ENCODE data around the gene CLASP1. TPM values are rescaled to one million over a fixed set of nuclear protein-coding genes. Genes with fewer than 3 reads are reported as not detected.
"Not testable (repeated sequence)": the region's sequence is repeated elsewhere in the genome, so short reads cannot be mapped to it uniquely, and the experiment has no call there.

The CLASP1 gene
- polyA plus RNA-seq, 3 donors = 41.2 to 48.3 (median 47.6) TPM

DNA sequence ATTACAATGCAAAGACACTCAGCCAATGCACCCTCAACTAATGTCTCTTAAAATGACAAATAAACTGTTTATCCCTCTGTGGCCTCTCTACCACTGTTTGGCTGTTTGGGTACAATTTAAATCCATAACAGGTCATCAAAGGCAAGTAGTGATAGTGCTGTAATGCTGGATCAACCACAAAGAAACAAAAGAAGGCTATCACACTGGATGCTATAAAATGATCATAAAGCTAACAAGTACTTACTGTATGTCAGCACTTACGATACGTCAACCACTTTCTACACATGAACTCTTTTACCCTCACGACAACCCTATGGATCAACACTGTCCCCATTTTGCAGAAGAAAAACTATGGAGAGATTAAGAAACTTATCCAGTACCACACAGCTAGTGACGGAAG, 64.5 kb downstream of the CLASP1 start:
- no peak for DNase-seq

DNA sequence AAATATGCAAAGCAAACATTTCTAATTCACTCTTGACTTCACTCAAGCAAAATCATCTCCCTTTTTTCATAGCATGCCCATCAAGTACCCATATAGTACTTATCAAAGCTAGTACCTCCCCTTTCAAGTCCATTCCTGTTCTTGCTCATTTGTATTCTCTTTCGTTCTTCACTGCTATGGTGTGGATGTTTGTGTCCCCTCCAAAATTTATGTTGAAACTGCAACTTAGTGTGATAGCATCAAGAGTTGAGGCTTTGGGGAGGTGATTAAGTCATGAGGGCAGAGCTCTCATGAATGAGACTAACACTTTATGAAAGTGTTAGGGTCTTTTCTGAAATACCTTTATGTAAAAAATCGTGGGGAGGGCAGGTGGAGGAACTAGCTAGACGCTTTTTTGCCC, 65.7 kb downstream of the CLASP1 start:
- DNase-seq = no peak

DNA sequence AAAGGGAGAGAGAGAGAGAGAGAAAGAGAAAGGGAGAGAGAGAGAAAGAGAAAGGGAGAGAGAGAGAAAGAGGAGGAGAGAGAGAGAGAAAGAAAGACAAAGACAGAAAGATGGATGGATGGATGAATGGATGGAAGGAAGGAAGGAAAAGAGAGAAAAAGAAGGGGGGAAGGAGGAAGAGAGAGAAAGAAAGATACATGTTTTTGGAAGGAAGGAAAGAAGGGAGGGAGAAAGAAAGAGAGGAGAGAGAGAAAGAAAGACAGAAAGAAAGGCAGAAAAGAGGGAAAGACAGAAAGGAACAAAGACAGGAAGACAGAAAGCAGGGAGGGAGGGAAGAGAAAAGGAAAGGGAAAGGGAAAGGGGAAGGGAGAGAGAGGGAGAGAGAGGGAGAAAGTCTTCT, 67.0 kb downstream of the CLASP1 start:
- no peak for DNase-seq

DNA sequence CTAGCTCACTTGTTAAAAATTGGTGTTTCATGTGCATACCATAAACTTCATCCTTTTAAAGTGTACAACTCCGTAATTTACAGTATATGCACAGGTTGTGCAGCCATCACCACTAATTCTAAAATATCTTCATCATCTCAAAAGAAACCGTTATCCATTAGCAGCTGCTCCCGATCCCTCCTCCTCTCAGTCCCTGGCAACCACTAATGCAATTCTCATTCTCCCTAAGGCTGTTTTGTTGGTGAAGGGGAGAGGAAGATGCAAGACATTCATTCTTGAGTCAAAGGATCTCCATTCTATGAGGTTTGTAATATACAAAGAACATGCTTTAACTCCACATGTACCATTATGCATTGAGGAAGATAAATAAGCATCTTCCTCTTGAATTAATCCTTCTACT, 70.0 kb downstream of the CLASP1 start:
- no peak for DNase-seq

DNA sequence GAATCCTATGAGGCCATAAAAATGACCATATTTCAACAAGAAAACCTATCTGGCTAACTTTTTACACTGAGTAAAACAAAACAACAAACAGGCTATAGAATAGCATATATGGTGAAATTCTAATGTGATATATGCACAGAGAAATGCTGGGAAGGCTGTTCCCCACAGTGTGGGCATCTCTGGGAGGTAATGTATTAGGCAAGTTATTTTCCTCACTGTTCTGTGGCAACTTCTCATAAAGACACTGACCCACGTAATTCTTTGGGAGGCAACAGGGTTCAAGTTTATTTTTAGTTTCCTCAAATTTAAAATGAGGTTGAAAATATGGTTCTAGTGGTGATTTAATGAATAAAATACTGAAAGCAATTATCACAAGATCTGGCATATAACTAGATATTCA, 71.9 kb downstream of the CLASP1 start:
- no peak for DNase-seq

DNA sequence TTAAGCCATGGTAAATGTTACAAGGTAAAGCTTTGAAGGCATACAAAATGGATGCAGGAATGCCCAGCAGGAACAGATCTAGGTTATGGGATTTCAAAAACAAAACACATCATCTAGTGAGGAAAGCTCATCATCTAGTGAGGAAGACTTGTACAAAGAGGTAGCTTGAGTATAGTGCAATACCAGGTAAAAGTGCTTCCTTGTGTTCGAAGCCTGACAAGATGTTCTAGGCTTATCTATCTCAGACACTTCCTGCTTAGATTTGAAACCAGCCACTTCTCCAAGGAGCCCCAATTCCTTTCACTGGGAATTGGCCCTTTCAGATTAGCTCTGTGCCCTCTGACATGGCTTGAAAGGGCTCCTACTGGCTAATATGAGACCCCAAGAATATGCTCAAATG, 73.0 kb downstream of the CLASP1 start:
- DNase-seq = no peak

DNA sequence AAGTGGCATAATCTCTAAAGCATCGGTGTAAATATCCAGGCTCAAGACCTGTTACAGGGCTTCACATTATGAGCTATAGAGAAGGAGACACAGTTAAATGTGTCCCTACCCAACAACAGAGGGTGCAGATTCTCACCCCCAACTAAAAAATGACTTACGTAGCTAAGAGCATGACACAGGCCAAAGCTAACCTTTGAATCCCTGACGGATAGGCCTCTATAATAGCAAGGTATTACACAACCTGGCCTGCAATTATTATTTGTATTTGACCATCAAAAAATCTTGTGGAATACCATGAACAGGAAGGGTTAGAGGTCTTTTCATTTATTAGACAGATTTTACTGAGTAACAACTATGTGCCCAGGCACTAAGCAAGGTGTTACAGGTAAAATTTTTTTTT, 73.5 kb downstream of the CLASP1 start:
- DNase-seq = no peak

DNA sequence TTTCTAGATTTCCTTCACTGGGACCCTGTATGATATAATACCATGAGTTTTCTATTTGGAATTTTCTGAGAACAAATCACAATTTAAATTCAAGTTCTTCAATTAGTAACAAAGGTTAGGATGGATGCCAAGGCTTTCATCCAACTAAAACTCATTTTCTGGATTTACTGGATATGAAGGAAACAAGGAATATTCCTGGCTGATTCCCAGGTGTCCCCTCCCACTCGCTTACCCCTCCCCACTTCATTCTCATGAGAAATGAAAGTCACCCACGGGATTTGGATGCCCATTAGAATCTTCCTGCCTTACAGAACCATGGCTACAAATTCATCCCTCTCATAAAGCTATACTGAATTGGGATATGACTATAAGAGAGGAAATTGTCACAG, 78.6 kb downstream of the CLASP1 start:
- DNase-seq = no peak

DNA sequence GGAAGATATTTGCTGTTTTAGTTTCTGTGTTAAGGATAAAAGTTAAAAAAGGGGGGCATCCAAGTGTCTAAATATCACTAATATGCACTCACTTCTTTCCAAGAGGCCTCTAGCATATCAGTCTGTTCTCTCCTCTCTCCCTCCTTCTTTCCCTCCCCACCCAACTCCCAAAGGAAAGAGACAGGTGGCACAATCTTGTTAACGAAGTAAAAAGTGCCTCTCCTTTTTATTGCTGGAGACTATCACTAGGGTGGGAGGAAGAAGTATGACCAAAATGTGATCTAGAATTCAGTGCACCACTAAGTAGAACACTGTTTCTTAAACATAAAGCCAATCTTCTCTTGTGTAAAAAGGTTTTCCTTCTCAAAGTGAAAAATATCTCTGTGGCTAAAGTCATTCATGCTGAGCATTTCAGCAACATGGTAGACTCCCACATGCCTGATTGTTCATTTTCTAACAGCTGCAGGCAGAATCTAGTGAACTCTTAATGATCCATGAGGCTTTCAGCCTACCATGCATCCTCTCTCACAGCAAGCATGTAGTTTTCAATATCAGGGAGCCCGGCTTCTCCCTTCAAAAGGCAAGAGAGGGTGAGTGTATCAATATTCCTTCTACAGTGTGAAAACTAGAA, 79.1 kb downstream of the CLASP1 start:
- no peak for DNase-seq

DNA sequence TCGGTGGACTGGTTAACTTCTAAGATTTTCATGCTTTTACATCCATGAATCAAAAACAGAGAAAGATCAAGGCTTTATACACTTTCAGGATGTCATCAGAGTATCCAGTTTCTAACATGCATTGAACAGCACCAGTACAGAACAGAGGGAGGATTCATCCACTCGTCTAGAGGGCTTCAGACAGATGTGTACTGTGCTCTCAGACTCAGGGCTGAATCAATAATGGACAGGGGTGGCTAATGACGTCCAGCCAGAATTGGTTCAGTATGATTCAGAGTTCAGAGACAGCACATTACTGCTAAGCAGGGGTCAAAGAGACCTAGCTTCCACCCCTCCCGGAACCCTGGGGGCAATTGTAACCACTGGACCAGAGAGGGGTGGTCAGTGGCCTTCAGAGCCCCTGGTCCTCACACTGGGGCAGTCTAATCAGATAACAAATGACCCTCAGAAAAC, 81.3 kb downstream of the CLASP1 start:
- no peak for DNase-seq

DNA sequence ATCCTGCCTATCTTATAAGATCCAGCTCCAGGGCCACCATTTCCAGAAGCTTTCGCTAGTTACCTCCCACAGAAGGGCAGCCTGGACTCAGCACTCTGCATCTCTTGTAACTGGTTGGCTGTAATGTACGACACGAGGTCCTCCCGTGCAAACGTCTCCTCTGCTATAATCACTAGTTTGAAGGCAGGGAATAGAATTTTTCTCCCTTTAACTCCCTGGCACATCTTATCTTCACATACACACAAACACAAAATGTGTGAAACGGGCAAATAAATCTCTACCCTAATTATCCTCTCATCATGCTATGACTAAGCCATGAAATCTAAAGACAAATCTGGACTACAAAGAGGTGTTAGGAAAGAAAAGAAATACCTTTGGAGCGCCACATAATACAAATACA, 81.8 kb downstream of the CLASP1 start:
- no peak for DNase-seq

DNA sequence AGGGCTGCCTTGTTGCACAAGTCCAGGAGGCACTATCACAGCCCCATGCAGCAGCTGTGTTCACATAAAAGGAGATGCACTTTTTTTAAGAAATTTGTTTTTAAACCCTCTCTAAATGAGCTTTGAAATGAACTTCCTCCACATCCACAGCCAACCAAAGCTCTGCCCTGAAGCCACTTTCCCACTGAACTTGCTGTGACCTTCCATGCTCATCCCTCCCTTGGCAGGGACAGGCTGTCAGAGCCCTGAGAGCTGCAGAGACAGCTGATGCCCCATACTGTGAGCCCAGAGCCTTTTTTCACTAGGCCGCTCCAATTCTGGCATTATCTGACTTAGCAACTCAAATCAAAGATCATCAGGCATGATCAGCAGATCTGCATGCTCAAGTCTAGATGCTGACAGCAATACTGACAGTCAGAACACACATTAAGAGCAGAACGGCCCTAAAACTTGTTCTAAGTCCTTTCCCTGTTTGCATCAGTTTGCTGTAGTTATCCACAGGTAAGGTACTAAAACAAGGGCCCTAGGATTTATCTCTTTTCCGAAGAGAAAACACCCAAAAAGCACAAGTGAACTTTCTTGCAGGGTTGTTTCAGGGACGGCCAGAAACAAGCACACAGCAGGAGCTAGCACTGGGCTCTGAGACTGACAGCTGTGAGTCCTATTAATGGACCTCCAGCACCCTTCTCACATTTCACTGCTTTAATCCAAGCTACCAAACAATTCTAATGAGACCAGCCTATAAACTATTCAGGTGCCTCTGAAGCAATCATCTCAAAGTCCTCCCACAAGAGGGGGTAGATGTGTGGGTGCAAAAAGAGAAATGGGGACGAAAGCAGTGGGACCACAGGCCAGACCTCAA, 83.6 kb downstream of the CLASP1 start:
- no peak for DNase-seq

DNA sequence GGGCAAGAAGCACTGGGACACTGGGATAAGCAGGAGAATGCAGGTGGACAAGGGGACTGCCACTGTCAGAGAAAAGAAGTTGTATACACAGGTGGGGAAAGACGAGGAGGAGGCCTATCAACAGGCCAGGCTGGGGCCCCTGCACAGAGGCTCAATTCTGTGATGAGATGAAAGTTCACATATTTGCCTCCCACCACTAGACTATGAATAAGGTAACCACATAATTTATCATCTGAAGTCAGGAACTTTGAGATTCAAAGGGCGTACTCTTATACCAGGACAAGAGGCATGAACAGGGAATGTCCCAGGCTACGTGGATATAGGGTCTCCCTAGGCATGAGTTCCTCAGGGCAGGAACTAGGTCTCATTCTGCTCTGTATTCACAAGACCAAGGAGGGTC, 84.4 kb downstream of the CLASP1 start:
- DNase-seq = no peak

DNA sequence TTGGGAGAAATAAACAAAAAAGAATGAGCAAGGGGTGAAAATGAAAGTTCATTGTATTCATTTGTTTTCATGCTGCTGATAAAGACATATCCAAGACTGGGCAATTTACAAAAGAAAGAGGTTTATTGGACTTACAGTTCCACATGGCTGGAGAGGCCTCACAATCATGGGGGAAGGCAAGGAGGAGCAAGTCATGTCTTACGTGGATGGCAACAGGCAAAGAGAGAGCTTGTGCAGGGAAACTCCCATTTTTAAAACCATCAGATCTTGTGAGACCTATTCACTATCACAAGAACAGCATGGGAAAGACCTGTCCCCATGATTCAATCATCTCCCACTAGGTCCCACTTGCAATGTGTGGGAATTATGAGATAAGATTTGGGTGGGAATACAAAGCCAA, 85.5 kb downstream of the CLASP1 start:
- not testable (repeated sequence) for DNase-seq

DNA sequence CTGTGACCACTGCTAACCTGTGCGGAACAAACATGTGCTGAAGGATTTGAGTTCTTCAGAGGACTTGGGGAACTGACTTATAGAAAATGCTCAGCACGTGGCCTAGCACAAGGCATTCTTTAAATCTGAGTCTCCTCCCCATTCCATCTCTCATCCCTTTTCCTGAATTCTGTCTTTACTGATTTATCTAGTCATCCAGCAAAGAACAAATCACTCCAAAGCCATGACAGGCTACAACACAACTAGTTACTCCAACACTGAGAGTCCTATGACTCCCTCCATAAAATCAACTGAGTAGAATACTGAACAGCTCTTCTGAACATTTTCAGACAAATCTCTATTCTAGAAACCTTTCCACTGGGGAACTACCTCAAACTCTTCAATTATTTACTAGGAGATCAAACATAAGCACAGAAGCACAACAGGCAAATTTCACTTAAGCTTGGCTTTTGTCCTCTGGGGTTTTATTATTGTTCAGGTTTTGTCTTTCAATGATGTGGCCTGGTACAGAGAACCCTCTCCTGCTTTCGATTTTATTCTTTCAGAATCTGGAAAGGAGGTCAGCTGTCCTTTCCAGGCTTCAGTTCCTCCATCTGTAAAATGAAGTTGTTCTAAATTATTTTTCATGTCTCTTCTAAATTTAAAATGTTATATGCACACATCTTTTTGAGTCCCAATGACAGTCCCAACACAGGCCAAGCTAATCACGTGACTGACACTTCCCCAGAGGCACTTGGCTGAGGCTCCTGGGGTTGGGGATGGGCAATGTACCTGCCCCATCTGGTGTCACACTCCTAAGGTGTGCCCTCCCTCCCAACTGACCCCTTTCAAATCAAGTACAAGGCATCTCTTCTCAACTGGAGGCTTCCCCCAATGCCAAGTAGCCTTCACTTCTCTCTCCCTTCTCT, 86.7 kb downstream of the CLASP1 start:
- no peak for DNase-seq

DNA sequence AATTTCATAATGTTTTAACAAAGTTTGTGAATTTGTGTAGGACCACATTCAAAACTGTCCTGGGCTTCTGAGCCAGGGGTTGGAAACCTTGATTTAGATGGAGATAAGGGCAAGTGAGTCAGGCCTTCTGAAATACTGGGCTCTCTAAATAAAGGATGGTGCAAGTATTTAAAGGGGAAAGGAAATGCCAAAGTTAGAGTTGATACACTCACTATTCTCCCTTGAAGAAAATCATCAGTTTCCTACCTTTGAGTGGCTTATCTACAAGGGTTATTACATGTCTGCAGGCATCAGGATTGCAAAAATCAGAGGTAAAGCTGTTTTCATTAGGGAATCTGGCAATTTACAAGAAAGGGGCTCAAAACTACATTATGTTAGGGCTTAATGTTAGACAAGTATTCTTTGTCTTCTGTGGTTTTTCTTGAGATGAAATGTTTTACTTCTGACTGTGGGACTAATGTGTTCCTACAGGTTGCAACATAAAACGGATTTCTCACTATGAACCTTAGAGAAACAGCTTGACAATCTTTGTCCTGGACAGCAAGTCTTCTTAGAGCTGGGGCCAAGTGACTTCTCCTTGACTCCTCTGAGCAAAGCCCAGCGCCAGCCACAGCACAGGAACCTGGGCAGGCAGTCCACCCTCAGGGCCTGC, 87.5 kb downstream of the CLASP1 start:
- DNase-seq = no peak

DNA sequence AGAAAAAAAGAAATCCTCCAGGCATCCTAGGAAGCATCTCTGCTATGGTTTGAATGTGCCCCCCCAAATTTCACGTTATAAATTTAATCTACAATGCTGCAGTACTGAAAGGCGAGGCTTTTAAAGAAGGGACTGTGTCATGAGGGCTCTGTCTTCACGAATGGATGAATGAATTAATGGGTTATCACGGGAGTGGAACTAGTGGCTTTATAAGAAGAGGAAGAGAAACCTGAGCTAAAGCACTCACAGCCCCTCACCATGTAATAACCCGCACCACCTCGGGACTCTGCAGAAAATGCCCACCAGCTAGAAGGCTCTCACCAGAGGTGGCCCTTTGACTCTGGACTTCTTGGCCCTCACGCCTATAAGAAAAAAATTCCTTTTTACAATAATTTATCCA, 90.9 kb downstream of the CLASP1 start:
- DNase-seq = no peak

DNA sequence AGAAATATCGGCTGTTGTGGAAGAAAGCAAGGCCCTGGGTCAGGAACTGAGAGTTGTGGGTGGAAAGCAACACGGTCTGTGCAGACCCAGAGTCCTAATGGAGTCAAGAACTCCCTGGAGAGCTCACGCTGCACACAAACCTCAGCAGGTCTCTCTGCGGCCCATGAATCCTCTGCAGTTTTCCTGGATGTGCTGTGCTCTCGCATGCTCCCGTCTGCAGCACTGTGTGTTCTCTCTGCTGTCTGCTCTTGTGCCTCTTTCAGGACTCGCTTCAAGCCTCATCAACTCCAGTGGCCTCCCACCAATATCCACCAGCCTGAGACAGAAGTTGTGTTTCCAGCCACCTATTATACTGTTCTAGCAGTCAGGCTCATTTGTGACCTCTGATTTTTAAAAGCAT, 94.3 kb downstream of the CLASP1 start:
- DNase-seq = peak; percentile 56

DNA sequence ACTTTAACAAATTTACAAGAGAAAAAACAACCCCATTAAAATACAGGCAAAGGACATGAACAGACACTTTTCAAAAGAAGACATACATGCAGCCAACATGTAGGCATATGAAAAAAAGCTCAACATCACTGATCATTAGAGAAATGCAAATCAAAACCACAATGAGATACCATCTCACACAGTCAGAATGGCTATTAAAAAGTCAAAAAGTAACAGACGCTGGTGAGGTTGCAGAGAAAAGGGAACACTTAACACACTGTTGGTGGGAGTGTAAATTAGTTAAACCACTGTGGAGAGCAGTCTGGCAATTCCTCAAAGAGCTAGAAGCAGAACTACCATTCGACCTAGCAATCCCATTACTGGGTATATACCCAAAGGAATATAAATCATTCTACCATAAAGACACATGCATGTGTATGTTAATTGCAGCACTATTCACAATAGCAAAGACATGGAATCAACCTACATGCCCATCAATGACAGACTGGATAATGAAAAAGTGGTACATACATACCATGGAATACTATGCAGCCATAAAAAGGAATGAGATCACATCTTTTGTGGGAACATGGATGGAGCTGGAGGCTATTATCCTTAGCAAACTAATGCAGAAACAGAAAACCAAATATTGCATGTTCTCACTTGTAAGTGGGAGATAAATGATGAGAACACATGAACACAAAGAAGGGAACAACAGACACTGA, 96.6 kb downstream of the CLASP1 start:
- DNase-seq = not testable (repeated sequence)

DNA sequence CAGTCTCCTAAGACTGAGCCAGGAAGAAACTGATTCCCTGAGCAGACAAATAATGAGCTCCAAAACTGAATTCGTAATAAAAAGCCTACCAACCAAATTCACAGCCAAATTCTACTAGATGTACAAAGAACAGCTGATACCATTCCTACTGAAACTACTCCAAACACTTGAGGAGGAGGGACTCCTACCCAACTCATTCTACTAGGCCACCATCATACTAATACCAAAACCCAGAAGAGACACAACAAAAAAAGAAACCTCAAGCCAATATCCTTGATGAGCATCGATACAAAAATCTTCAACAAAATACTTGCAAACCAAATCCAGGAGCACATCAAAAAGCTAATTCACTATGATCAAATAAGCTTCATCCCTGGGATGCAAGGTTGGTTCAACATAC, 98.6 kb downstream of the CLASP1 start:
- no peak for DNase-seq

DNA sequence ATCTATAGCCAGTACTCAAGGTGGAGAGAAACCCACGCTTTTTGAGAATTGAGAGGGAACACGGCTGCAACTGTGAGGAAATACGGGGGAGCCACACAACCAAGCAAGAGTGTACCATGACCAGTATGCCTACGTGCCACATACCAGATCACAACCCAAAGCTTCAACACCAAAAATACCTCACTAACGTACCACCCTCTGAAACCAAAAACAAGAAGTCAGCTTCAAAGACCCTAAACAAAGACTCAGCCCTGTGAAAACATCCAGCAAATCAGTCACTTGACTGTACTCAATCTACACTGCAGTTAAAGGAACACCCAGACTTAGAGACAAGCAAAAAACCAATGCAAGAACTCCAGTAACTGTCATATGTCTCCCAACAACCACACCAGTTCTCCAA, 101.6 kb downstream of the CLASP1 start:
- no peak for DNase-seq
